Cardiac fibroblast (primary cell): ENCODE measurements around the gene DUT.

Experiments used
- DNase-seq, 2 donors: peaks; one replicate each; pipeline versions ENCODE4 v3.0.0 to v3.0.0-alpha.2; 2010; ENCODE audit warnings: low read depth in 2 of 2
- H3K4me3 ChIP-seq, 2 donors: replicated peaks in 1 of 2; 1 replicate in 1 of 2; 2 replicates in 1 of 2; pipeline ENCODE4 v1.5.1; 2011; ENCODE audit warnings: low read depth in 2 of 2, low read length in 2 of 2, mild to moderate bottlenecking in 2 of 2, moderate library complexity in 1 of 2
- CTCF ChIP-seq: IDR thresholded peaks from one replicate; pipeline ENCODE4 v1.5.1; 2011; ENCODE audit warnings: low read depth, mild to moderate bottlenecking, low read length, inconsistent platforms

Gene DUT

GRCh38 chr15:48309740-48310139 lies 21.5 kb upstream of the DUT start:
- no peak for TF ChIP-seq CTCF
- no peak overlapping the region for H3K4me3 ChIP-seq
- DNase-seq = no peak

GRCh38 chr15:48313216-48313615 lies 18.0 kb upstream of the DUT start:
- no peak overlapping the region for H3K4me3 ChIP-seq
- peak in 1 of 2 donors; percentile 7 for DNase-seq
- no peak for TF ChIP-seq CTCF

GRCh38 chr15:48315041-48315440 lies 16.2 kb upstream of the DUT start:
- no peak overlapping the region for H3K4me3 ChIP-seq
- no peak for DNase-seq
- TF ChIP-seq CTCF = no peak

- DNase-seq = no peak
- no peak for TF ChIP-seq CTCF
- no peak overlapping the region for H3K4me3 ChIP-seq
Observed at GRCh38 chr15:48317221-48317620, 14.0 kb upstream of the DUT start.

- H3K4me3 ChIP-seq = no peak overlapping the region
- no peak for TF ChIP-seq CTCF
- DNase-seq = no peak
Observed at GRCh38 chr15:48318131-48318530, 13.1 kb upstream of the DUT start.

GRCh38 chr15:48323294-48323693 lies 7.9 kb upstream of the DUT start:
- DNase-seq = no peak
- TF ChIP-seq CTCF = no peak
- no peak overlapping the region for H3K4me3 ChIP-seq

GRCh38 chr15:48324949-48325348 lies 6.3 kb upstream of the DUT start:
- no peak overlapping the region for H3K4me3 ChIP-seq
- DNase-seq = no peak
- TF ChIP-seq CTCF = no peak
